HFFc6 (cell line): ENCODE measurements around the gene TMCC2. TPM values are rescaled to one million over a fixed set of nuclear protein-coding genes. Genes with fewer than 3 reads are reported as not detected.

Experiments used
- DNase-seq: peaks from one replicate; pipeline ENCODE4 v3.0.0-alpha.2; 2018
- H3K27ac Mint-ChIP-seq: 2 replicates; pipeline ENCODE4 v1.8.0; 2020; ENCODE audit warnings: mild to moderate bottlenecking, mixed read lengths
- H3K27me3 Mint-ChIP-seq: 2 replicates; pipeline ENCODE4 v1.8.0; 2021; ENCODE audit warnings: mild to moderate bottlenecking, moderate library complexity, mixed read lengths; ENCODE audit not compliant: insufficient read depth
- H3K36me3 Mint-ChIP-seq: 2 replicates; pipeline ENCODE4 v1.8.0; 2021; ENCODE audit warnings: low read depth, mixed read lengths
- H3K4me1 Mint-ChIP-seq: 2 replicates; pipeline ENCODE4 v1.8.0; 2020; ENCODE audit warnings: low read depth, mixed read lengths
- H3K4me3 Mint-ChIP-seq: 2 replicates; pipeline ENCODE4 v1.8.0; 2020; ENCODE audit warnings: mild to moderate bottlenecking, moderate library complexity, mixed read lengths
- H3K9me3 Mint-ChIP-seq: 2 replicates; pipeline ENCODE4 v1.8.0; 2020; ENCODE audit warnings: mild to moderate bottlenecking, mixed read lengths
- CTCF ChIP-seq: fragments of 200-600 bp; sonication (generic); IDR thresholded peaks from 2 replicates; pipeline ENCODE4 v1.5.0; 2021; ENCODE audit warnings: antibody characterized with exemption, mild to moderate bottlenecking
- total RNA-seq, 6 experiments: library from RNA; stranded (reverse); fragmentation: NEBNext Ultra II Directional; extraction: Animal tissue kit (Norgen Biotek cat#: 25700); gene quantifications; 2 replicates in 1 of 6; 3 replicates in 5 of 6; pipeline ENCODE4 v1.2.3, GENCODE V29; 2021

The TMCC2 gene
- total RNA-seq, 6 experiments from 2014 or later, result 3.4 to 4.2 (median 3.9) TPM

GRCh38 chr1:205298191-205298994 is 70.6 kb downstream of the TMCC2 start:
- Mint-ChIP-seq H3K9me3 (no peaks in the 10 kb centered on the region), H3K4me3 (peak overlapping the region; percentile 74), H3K27ac (peak overlapping the region; percentile 96), H3K36me3 (peaks cover 6% of the 10 kb centered on the region), H3K27me3 (peaks cover 4% of the 10 kb centered on the region), H3K4me1 (peaks cover 91% of the 10 kb centered on the region)
- DNase-seq, result peak; percentile 93
- TF ChIP-seq CTCF, result no peak

GRCh38 chr1:205300149-205300548 is 72.4 kb downstream of the TMCC2 start:
- no peak for TF ChIP-seq CTCF
- Mint-ChIP-seq H3K27me3 (peaks cover 4% of the 10 kb centered on the region), H3K4me1 (peaks cover 82% of the 10 kb centered on the region), H3K4me3 (no peak overlapping the region), H3K27ac (peak overlapping the region; percentile 96), H3K36me3 (peaks cover 14% of the 10 kb centered on the region), H3K9me3 (no peaks in the 10 kb centered on the region)
- no peak for DNase-seq

- Mint-ChIP-seq H3K4me1 (peaks cover 73% of the 10 kb centered on the region), H3K36me3 (peaks cover 22% of the 10 kb centered on the region), H3K27ac (peak overlapping the region; percentile 96), H3K27me3 (peaks cover 4% of the 10 kb centered on the region), H3K9me3 (no peaks in the 10 kb centered on the region), H3K4me3 (peak overlapping the region; percentile 62)
- DNase-seq, result peak; percentile 78
- TF ChIP-seq CTCF, result no peak
Measured at GRCh38 chr1:205301205-205301821, 73.6 kb downstream of the TMCC2 start.

GRCh38 chr1:205301842-205302588 is 74.3 kb downstream of the TMCC2 start:
- TF ChIP-seq CTCF, result no peak
- no peak for DNase-seq
- Mint-ChIP-seq H3K4me1 (peaks cover 67% of the 10 kb centered on the region), H3K36me3 (peaks cover 27% of the 10 kb centered on the region), H3K9me3 (no peaks in the 10 kb centered on the region), H3K4me3 (no peak overlapping the region; the same call in none of the 2 replicates), H3K27ac (peak overlapping the region; percentile 96), H3K27me3 (peaks cover 4% of the 10 kb centered on the region)

GRCh38 chr1:205303247-205303888 is 75.6 kb downstream of the TMCC2 start:
- Mint-ChIP-seq H3K9me3 (no peaks in the 10 kb centered on the region), H3K4me1 (peaks cover 54% of the 10 kb centered on the region), H3K27me3 (peaks cover 4% of the 10 kb centered on the region), H3K36me3 (peaks cover 32% of the 10 kb centered on the region), H3K4me3 (no peak overlapping the region), H3K27ac (no peak overlapping the region)
- TF ChIP-seq CTCF, result no peak
- DNase-seq, result no peak
